WTC11 (cell line): ENCODE measurements around the gene BNC2. TPM values are rescaled to one million over a fixed set of nuclear protein-coding genes. Genes with fewer than 3 reads are reported as not detected.

Experiments used
- ATAC-seq: fragments of 200-7000 bp; cut with Tn5 transposase; 2 replicates; pipeline ENCODE4 v1.10.0; 2021; ENCODE audit warnings: mild to moderate bottlenecking, moderate library complexity
- CTCF ChIA-PET: fragments of 300-600 bp; sonication (Branson Sonifier 250); formaldehyde crosslinking; loops from one replicate; lab custom pipeline; 2021; ENCODE audit warnings: antibody characterized with exemption; lab: Charles Lee
- POLR2A ChIA-PET: fragments of 350-600 bp; sonication (Branson Sonifier 250); formaldehyde crosslinking; loops from one replicate; lab custom pipeline; 2021; ENCODE audit warnings: antibody characterized with exemption; lab: Charles Lee
- DNase-seq: peaks from one replicate; pipeline ENCODE4 v3.0.0; 2021; ENCODE audit warnings: low spot score
- H3K27ac Mint-ChIP-seq: 2 replicates; pipeline ENCODE4 v1.8.0; 2021; ENCODE audit warnings: mixed read lengths
- H3K27me3 Mint-ChIP-seq: 2 replicates; pipeline ENCODE4 v1.8.0; 2021; ENCODE audit warnings: low read depth, mild to moderate bottlenecking, moderate library complexity, mixed read lengths
- H3K36me3 Mint-ChIP-seq: 2 replicates; pipeline ENCODE4 v1.8.0; 2021; ENCODE audit warnings: mixed read lengths
- H3K4me1 Mint-ChIP-seq: 2 replicates; pipeline ENCODE4 v1.8.0; 2022; ENCODE audit warnings: mixed read lengths
- H3K4me3 Mint-ChIP-seq: 2 replicates; pipeline ENCODE4 v1.8.0; 2021; ENCODE audit warnings: mild to moderate bottlenecking, moderate library complexity, mixed read lengths
- H3K9me3 Mint-ChIP-seq: 2 replicates; pipeline ENCODE4 v1.8.0; 2021; ENCODE audit warnings: mixed read lengths
- MXD4 ChIP-seq: fragments of 250-450 bp; sonication (Bioruptor Pico); IDR thresholded peaks from 2 replicates; pipeline ENCODE4 v1.8.0; 2021; ENCODE audit warnings: mild to moderate bottlenecking, moderate library complexity, borderline replicate concordance
- NFE2L1 ChIP-seq: sonication (generic); formaldehyde crosslinking; IDR thresholded peaks from 2 replicates; pipeline ENCODE4 v1.8.1; 2023; ENCODE audit warnings: missing genetic modification reagents
- PRRX2 ChIP-seq: fragments of 250-450 bp; sonication (Bioruptor Pico); IDR thresholded peaks from 2 replicates; pipeline ENCODE4 v1.8.0; 2021; ENCODE audit warnings: mild to moderate bottlenecking
- SOX15 ChIP-seq: fragments of 250-450 bp; sonication (Bioruptor Pico); IDR thresholded peaks from 2 replicates; pipeline ENCODE4 v1.9.0; 2021; ENCODE audit warnings: mild to moderate bottlenecking
- TEAD4 ChIP-seq: sonication (generic); formaldehyde crosslinking; IDR thresholded peaks from 2 replicates; pipeline ENCODE4 v1.8.0; 2022; ENCODE audit warnings: mild to moderate bottlenecking, missing genetic modification reagents
- ZNF138 ChIP-seq: sonication (generic); formaldehyde crosslinking; conservative IDR thresholded peaks from 2 replicates; pipeline ENCODE4 v1.8.1; 2022; ENCODE audit warnings: mild to moderate bottlenecking, moderate library complexity, missing genetic modification reagents
- ZNF416 ChIP-seq: fragments of 250-450 bp; sonication (Bioruptor Pico); IDR thresholded peaks from 2 replicates; pipeline ENCODE4 v1.9.0; 2021; ENCODE audit warnings: mild to moderate bottlenecking, inconsistent platforms
- total RNA-seq: library from RNA; stranded (reverse); gene quantifications from 3 replicates; pipeline ENCODE4 v1.2.3, GENCODE V29; 2021
- TF ChIP-seq, protein P1 (sequence below): fragments of 250-450 bp; sonication (Bioruptor Pico); IDR thresholded peaks from 2 replicates; pipeline ENCODE4 v1.9.0; 2021; ENCODE audit warnings: mild to moderate bottlenecking
- TF ChIP-seq, protein P2 (sequence below): sonication (generic); formaldehyde crosslinking; conservative IDR thresholded peaks from 2 replicates; pipeline ENCODE4 v1.8.1; 2023; ENCODE audit warnings: mild to moderate bottlenecking, low read depth, missing genetic modification reagents, moderate library complexity
- TF ChIP-seq, protein P3 (sequence below): sonication (generic); formaldehyde crosslinking; IDR thresholded peaks from 2 replicates; pipeline ENCODE4 v1.8.1; 2023; ENCODE audit warnings: mild to moderate bottlenecking, missing genetic modification reagents, borderline replicate concordance
- TF ChIP-seq, protein P4 (sequence below): sonication (generic); formaldehyde crosslinking; IDR thresholded peaks from 2 replicates; pipeline ENCODE4 v1.8.0; 2022; ENCODE audit warnings: missing genetic modification reagents
- TF ChIP-seq, protein P5 (sequence below): sonication (generic); formaldehyde crosslinking; IDR thresholded peaks from 2 replicates; pipeline ENCODE4 v1.8.1; 2022; ENCODE audit warnings: missing genetic modification reagents, borderline replicate concordance
- TF ChIP-seq, protein P6 (sequence below): sonication (generic); formaldehyde crosslinking; IDR thresholded peaks from 2 replicates; pipeline ENCODE4 v1.8.0; 2023; ENCODE audit warnings: missing genetic modification reagents

Gene BNC2
- total RNA-seq, 1 experiment from 2014 or later = 33.3 TPM

DNA sequence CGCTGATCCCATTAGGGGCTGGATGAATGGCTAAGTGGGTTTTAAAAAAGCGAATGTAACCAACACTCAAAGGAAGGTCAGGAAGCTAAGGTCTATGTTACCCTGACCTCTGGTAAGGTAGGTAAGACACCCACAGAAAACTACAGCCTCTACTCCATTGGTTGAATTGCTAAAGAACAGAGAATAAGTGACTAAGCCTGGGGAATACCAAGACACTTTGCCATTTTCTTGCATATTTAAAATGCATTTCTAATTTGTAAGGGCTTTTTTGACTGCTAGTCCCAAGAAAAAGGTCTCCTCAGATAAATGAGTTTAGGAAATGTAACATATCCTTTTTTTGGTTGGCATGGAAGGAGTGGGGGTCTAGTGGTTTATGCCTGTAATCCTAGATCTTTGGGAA, 368.7 kb downstream of the BNC2 start:
- CTCF ChIA-PET = no interaction called here

DNA sequence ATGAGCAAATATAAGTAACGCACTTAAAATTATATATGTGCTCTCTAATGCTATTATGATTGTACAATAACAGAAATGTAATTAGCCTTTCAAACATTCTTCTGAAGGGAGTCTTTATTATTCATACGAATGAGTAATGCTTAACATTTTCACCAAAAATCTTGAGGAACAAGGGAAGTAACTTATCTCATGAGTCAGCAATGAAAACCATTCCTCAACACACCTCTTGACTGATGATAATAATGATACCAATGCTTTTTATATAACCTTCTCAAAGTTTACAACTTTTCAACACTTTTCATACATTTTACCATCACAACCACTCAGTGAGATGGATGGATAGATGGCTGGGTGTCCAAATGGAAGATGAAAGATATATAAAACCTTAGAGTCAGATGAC, 369.3 kb downstream of the BNC2 start:
- DNase-seq = no peak
- TF ChIP-seq, protein P1, sequence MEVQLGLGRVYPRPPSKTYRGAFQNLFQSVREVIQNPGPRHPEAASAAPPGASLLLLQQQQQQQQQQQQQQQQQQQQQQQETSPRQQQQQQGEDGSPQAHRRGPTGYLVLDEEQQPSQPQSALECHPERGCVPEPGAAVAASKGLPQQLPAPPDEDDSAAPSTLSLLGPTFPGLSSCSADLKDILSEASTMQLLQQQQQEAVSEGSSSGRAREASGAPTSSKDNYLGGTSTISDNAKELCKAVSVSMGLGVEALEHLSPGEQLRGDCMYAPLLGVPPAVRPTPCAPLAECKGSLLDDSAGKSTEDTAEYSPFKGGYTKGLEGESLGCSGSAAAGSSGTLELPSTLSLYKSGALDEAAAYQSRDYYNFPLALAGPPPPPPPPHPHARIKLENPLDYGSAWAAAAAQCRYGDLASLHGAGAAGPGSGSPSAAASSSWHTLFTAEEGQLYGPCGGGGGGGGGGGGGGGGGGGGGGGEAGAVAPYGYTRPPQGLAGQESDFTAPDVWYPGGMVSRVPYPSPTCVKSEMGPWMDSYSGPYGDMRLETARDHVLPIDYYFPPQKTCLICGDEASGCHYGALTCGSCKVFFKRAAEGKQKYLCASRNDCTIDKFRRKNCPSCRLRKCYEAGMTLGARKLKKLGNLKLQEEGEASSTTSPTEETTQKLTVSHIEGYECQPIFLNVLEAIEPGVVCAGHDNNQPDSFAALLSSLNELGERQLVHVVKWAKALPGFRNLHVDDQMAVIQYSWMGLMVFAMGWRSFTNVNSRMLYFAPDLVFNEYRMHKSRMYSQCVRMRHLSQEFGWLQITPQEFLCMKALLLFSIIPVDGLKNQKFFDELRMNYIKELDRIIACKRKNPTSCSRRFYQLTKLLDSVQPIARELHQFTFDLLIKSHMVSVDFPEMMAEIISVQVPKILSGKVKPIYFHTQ = no peak
- TF ChIP-seq, protein P2, sequence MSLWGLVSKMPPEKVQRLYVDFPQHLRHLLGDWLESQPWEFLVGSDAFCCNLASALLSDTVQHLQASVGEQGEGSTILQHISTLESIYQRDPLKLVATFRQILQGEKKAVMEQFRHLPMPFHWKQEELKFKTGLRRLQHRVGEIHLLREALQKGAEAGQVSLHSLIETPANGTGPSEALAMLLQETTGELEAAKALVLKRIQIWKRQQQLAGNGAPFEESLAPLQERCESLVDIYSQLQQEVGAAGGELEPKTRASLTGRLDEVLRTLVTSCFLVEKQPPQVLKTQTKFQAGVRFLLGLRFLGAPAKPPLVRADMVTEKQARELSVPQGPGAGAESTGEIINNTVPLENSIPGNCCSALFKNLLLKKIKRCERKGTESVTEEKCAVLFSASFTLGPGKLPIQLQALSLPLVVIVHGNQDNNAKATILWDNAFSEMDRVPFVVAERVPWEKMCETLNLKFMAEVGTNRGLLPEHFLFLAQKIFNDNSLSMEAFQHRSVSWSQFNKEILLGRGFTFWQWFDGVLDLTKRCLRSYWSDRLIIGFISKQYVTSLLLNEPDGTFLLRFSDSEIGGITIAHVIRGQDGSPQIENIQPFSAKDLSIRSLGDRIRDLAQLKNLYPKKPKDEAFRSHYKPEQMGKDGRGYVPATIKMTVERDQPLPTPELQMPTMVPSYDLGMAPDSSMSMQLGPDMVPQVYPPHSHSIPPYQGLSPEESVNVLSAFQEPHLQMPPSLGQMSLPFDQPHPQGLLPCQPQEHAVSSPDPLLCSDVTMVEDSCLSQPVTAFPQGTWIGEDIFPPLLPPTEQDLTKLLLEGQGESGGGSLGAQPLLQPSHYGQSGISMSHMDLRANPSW (CRISPR knock-in tag) = no peak
- TF ChIP-seq ZNF416 = no peak
- TF ChIP-seq ZNF138 (CRISPR knock-in tag) = no peak
- no peak for TF ChIP-seq TEAD4
- no peak for TF ChIP-seq NFE2L1 (CRISPR knock-in tag)
- TF ChIP-seq, protein P3, sequence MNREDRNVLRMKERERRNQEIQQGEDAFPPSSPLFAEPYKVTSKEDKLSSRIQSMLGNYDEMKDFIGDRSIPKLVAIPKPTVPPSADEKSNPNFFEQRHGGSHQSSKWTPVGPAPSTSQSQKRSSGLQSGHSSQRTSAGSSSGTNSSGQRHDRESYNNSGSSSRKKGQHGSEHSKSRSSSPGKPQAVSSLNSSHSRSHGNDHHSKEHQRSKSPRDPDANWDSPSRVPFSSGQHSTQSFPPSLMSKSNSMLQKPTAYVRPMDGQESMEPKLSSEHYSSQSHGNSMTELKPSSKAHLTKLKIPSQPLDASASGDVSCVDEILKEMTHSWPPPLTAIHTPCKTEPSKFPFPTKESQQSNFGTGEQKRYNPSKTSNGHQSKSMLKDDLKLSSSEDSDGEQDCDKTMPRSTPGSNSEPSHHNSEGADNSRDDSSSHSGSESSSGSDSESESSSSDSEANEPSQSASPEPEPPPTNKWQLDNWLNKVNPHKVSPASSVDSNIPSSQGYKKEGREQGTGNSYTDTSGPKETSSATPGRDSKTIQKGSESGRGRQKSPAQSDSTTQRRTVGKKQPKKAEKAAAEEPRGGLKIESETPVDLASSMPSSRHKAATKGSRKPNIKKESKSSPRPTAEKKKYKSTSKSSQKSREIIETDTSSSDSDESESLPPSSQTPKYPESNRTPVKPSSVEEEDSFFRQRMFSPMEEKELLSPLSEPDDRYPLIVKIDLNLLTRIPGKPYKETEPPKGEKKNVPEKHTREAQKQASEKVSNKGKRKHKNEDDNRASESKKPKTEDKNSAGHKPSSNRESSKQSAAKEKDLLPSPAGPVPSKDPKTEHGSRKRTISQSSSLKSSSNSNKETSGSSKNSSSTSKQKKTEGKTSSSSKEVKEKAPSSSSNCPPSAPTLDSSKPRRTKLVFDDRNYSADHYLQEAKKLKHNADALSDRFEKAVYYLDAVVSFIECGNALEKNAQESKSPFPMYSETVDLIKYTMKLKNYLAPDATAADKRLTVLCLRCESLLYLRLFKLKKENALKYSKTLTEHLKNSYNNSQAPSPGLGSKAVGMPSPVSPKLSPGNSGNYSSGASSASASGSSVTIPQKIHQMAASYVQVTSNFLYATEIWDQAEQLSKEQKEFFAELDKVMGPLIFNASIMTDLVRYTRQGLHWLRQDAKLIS (CRISPR knock-in tag) = no peak

More for the DNA sequence above, 368.7 kb downstream of the BNC2 start:
- Mint-ChIP-seq H3K36me3 (no peaks in the 10 kb centered on the region), H3K9me3 (no peaks in the 10 kb centered on the region), H3K27me3 (no peaks in the 10 kb centered on the region), H3K4me1 (peaks cover 28% of the 10 kb centered on the region), H3K4me3 (no peak overlapping the region), H3K27ac (no peak overlapping the region)
- no peak for DNase-seq
- POLR2A ChIA-PET = no interaction called here
- TF ChIP-seq, protein P2 (CRISPR knock-in tag) = no peak
- TF ChIP-seq, protein P4, sequence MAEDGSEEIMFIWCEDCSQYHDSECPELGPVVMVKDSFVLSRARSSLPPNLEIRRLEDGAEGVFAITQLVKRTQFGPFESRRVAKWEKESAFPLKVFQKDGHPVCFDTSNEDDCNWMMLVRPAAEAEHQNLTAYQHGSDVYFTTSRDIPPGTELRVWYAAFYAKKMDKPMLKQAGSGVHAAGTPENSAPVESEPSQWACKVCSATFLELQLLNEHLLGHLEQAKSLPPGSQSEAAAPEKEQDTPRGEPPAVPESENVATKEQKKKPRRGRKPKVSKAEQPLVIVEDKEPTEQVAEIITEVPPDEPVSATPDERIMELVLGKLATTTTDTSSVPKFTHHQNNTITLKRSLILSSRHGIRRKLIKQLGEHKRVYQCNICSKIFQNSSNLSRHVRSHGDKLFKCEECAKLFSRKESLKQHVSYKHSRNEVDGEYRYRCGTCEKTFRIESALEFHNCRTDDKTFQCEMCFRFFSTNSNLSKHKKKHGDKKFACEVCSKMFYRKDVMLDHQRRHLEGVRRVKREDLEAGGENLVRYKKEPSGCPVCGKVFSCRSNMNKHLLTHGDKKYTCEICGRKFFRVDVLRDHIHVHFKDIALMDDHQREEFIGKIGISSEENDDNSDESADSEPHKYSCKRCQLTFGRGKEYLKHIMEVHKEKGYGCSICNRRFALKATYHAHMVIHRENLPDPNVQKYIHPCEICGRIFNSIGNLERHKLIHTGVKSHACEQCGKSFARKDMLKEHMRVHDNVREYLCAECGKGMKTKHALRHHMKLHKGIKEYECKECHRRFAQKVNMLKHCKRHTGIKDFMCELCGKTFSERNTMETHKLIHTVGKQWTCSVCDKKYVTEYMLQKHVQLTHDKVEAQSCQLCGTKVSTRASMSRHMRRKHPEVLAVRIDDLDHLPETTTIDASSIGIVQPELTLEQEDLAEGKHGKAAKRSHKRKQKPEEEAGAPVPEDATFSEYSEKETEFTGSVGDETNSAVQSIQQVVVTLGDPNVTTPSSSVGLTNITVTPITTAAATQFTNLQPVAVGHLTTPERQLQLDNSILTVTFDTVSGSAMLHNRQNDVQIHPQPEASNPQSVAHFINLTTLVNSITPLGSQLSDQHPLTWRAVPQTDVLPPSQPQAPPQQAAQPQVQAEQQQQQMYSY = no peak
- TF ChIP-seq, protein P5, sequence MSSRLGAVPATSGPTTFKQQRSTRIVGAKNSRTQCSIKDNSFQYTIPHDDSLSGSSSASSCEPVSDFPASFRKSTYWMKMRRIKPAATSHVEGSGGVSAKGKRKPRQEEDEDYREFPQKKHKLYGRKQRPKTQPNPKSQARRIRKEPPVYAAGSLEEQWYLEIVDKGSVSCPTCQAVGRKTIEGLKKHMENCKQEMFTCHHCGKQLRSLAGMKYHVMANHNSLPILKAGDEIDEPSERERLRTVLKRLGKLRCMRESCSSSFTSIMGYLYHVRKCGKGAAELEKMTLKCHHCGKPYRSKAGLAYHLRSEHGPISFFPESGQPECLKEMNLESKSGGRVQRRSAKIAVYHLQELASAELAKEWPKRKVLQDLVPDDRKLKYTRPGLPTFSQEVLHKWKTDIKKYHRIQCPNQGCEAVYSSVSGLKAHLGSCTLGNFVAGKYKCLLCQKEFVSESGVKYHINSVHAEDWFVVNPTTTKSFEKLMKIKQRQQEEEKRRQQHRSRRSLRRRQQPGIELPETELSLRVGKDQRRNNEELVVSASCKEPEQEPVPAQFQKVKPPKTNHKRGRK (CRISPR knock-in tag) = no peak
- no peak for TF ChIP-seq SOX15
- TF ChIP-seq PRRX2 (CRISPR knock-in tag) = no peak
- no peak for TF ChIP-seq MXD4 (CRISPR knock-in tag)
- TF ChIP-seq, protein P6, sequence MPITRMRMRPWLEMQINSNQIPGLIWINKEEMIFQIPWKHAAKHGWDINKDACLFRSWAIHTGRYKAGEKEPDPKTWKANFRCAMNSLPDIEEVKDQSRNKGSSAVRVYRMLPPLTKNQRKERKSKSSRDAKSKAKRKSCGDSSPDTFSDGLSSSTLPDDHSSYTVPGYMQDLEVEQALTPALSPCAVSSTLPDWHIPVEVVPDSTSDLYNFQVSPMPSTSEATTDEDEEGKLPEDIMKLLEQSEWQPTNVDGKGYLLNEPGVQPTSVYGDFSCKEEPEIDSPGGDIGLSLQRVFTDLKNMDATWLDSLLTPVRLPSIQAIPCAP (CRISPR knock-in tag) = no peak
- ATAC-seq = no peak

More for the DNA sequence above, 369.3 kb downstream of the BNC2 start:
- H3K4me1 Mint-ChIP-seq = peaks cover 26% of the 10 kb centered on the region
- no peak overlapping the region for H3K27ac Mint-ChIP-seq
- H3K36me3 Mint-ChIP-seq = no peaks in the 10 kb centered on the region
- no peaks in the 10 kb centered on the region for H3K9me3 Mint-ChIP-seq
- H3K4me3 Mint-ChIP-seq = no peak overlapping the region
- no peak for ATAC-seq
- ChIA-PET CTCF (no interaction called here), POLR2A (no interaction called here)
- no peaks in the 10 kb centered on the region for H3K27me3 Mint-ChIP-seq
